Measurements from ENCODE around the gene ADAMTSL5. TPM values are rescaled to one million over a fixed set of nuclear protein-coding genes. Genes with fewer than 3 reads are reported as not detected.

ADAMTSL5 gene
- total and polyA plus RNA-seq, 9 of the 15 experiments (the other 6 are each of a cell fraction or from before 2014, with no cell fraction given) = 1.0 to 11.6 (median 4.1) TPM

DNA sequence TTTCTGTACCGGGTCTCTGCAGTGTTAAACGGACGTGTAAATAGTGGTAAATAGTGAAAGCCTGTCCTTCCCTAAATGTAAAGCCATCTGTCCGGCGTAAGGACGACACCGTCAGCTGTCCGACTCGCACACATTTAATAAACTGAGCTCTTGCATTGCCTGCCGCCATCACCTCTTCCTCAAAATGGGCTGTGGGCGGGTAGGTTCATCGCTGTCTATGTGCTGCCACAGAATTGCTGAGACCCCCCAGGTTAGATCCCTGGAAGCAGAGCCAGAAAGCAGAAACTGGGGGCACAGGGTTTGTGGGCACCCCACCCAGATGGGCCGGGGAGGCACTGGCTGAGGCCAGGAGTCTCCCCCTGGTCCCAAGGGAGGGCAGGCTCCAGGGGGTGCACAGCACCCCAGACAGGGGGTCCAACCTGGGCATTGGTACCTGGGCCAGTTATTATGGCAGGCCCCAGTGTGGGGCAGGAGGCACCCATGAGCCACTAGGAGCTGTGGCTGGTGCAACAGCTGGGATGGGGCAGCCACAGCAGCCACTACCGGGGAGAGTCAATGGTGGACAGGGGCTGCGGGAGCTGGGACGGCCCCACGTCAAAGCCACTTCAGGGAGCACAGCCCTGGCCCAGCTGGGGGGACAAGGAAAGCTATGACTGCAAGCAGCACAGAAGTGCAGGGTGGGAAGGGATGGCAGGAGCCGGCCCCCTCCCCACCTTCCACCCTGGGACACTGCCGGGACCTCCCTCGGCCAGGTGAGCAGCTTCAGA, 39.6 kb downstream of the ADAMTSL5 start:
- Histone ChIP-seq H3K9me3 (replicated peaks; ENCODE audit: control insufficient read depth, insufficient read depth, low read depth, low read length) (no peaks in the 10 kb centered on the region; the same call in 1 of the 2 replicates), H3K9ac (ENCODE audit: insufficient read depth in 1 of 2, low read depth in 2 of 2, low read length in 2 of 2) (peak overlapping the region in 1 of 2 experiments; percentile 70; a peak in 2 of 4 replicates), H3K9me1 (ENCODE audit: control insufficient read depth, insufficient read depth, low read length) (no peaks in the 10 kb centered on the region), H2AFZ (ENCODE audit: low read depth, low read length) (no peak overlapping the region), H3K36me3 (ENCODE audit: control insufficient read depth, insufficient read depth, low read length) (peaks cover 33% of the 10 kb centered on the region; the same call in 2 of the 3 replicates), H3K27me3 (ENCODE audit: control insufficient read depth in 2 of 2, insufficient read depth in 2 of 2, low read length in 2 of 2) (no peaks in the 10 kb centered on the region), H3K79me2 (ENCODE audit: control insufficient read depth, insufficient read depth, low read length) (peaks cover 52% of the 10 kb centered on the region), H4K20me1 (replicated peaks; ENCODE audit: control insufficient read depth, insufficient read depth, low read length) (peaks cover 18% of the 10 kb centered on the region), H3K27ac (ENCODE audit: extremely low read depth, low read depth, low read length) (no peak overlapping the region), H3K4me1 (replicated peaks in 1 of 2; ENCODE audit: control insufficient read depth in 2 of 2, insufficient read depth in 2 of 2, low read length in 2 of 2) (peaks cover 11 to 88% of the 10 kb centered on the region in 2 experiments), H3K4me2 (ENCODE audit: insufficient read depth, low read length) (no peak overlapping the region), H3K4me3 (no peak overlapping the region)
- no TSS peak for BruUV-seq (replicated peaks)
- intact Hi-C loops (cut with micrococcal nuclease) = no loop called here
- in situ Hi-C loops (cut with MboI) = no loop called here
- CTCF ChIA-PET (ENCODE audit: low intra/inter-chr PET ratio) = no interaction called here
- no peak for DNase-seq (ENCODE audit: extremely low read depth in 1 of 4, low spot score in 3 of 4)
- no peak for ATAC-seq
- FAIRE-seq = peak; percentile 42
- TF ChIP-seq NFE2L1 (tag; IDR thresholded peaks at IDR 0.05; ENCODE audit: borderline replicate concordance, low read depth) (no peak), POLR2A (conservative IDR thresholded peaks at IDR 0.05) (peak; percentile 6; the same call in 1 of the 2 replicates), RHOXF2B (CRISPR knock-in tag; conservative IDR thresholded peaks at IDR 0.05) (no peak), SUPT5H (IDR thresholded peaks at IDR 0.05) (0 out of 2 replicates have a peak, but pooled peaks have one; percentile 21), POLR2G (IDR thresholded peaks at IDR 0.05; ENCODE audit: low read depth, low read length) (peak; percentile 58; the same call in 1 of the 2 replicates), MYNN (IDR thresholded peaks at IDR 0.05) (0 out of 2 replicates have a peak, but pooled peaks have one; percentile 12), MYNN (CRISPR knock-in tag; IDR thresholded peaks at IDR 0.05) (no peak)
- TF ChIP-seq, protein P1, sequence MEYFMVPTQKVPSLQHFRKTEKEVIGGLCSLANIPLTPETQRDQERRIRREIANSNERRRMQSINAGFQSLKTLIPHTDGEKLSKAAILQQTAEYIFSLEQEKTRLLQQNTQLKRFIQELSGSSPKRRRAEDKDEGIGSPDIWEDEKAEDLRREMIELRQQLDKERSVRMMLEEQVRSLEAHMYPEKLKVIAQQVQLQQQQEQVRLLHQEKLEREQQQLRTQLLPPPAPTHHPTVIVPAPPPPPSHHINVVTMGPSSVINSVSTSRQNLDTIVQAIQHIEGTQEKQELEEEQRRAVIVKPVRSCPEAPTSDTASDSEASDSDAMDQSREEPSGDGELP (CRISPR knock-in tag; IDR thresholded peaks at IDR 0.05; ENCODE audit: borderline replicate concordance) = 0 out of 2 replicates have a peak, but pooled peaks have one; percentile 13
- TF ChIP-seq, protein P2, sequence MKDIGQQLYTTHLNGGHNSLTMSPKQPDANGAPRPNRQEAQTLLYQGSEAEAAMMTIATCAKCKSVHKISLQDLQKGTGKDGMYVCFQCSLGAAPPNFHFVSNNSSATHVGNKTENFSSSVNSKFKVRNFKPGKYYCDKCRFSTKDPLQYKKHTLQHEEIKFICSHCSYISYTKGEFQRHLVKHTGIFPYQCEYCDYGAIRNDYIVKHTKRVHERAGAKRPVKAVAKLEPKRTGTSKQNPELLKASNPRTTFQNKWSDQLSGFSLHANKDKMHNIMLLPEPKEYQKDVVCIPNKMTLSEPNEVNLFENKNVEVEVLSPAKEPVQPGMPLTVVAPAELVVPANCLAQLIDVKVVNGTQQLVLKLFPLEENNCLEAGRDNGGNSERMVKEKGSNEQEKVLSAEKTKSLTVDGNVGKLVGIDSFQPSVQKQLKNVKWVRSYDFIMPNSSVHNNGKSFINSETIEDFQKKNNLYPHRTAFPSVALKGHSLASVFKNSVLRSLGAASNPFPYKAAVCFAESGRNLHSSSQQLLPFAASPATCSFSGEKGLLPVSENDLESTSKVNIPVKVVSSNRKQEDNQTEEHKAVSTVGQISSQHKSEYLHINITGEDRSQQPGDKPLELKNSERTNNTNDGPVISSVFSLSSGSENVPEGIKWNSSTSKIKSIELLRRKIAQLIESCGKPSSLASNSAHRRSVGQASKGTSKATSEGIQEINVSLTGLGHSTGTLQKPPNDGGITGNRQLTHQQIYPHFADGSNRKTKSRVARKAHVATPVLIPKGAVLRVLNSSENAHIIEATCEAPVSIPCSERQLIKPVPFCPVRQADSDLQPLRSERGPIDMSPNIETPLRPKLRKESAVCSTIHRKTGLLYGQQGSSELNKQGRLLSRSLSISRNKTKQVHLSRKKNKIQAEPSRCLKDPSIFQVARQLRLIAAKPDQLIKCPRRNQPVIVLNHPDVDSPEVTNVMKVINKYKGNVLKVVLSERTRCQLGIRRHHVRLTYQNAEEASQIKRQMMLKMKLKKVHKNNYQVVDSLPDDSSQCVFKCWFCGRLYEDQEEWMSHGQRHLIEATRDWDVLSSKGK (CRISPR knock-in tag; IDR thresholded peaks at IDR 0.05) = no peak
- WGBS (ENCODE audit: insufficient coverage, low coverage, missing lambda C conversion rate) = 76% methylated on average over 20 of the region's 20 CpGs
- POLR2A ChIA-PET = interaction anchor here (0.6 to 1.9 kb wide), 6 partner anchors 12 to 931 kb away, joined by 3 to 10 read pairs (median 4); no protein-coding TSS in a partner anchor
